Heart right ventricle (tissue), 16 donors: ENCODE data around the gene ATOH1. TPM values are rescaled to one million over a fixed set of nuclear protein-coding genes. Genes with fewer than 3 reads are reported as not detected.

ENCODE experiments used
- ATAC-seq, 8 donors: fragments of 200-7000 bp; cut with Tn5 transposase; one replicate each; pipeline ENCODE4 v1.9.1; 2020; ENCODE audit warnings: mild to moderate bottlenecking in 8 of 8, moderate library complexity in 8 of 8, moderate number of reproducible peaks in 1 of 8
- DNase-seq, 2 donors: peaks; one replicate each; pipeline ENCODE4 v3.0.0-alpha.2; 2020
- H3K27ac ChIP-seq, 10 donors: fragments of 200-600 bp; sonication (generic) in 2 of 10; one replicate each; pipeline versions ENCODE4 v1.5.0 to v1.8.0; 2020 to 2022; ENCODE audit warnings: mild to moderate bottlenecking in 3 of 10
- H3K27me3 ChIP-seq, 7 donors: fragments of 200-600 bp; one replicate each; pipeline ENCODE4 v1.8.0; 2021 to 2022; ENCODE audit warnings: mild to moderate bottlenecking in 2 of 7
- H3K36me3 ChIP-seq, 9 donors: fragments of 200-600 bp; sonication (generic) in 1 of 9; one replicate each; pipeline versions ENCODE4 v1.5.0 to v1.8.0; 2020 to 2022; ENCODE audit warnings: mild to moderate bottlenecking in 2 of 9
- H3K4me1 ChIP-seq, 9 donors: fragments of 200-600 bp; sonication (generic) in 1 of 9; one replicate each; pipeline versions ENCODE4 v1.5.0 to v1.8.0; 2020 to 2022; ENCODE audit warnings: mild to moderate bottlenecking in 4 of 9
- H3K4me3 ChIP-seq, 10 donors: fragments of 200-600 bp; sonication (generic) in 2 of 10; one replicate each; pipeline versions ENCODE4 v1.5.0 to v1.8.0; 2020 to 2022; ENCODE audit warnings: mild to moderate bottlenecking in 7 of 10, moderate library complexity in 2 of 10
- H3K9me3 ChIP-seq, 11 donors: fragments of 200-600 bp in 10 of 11; sonication (generic) in 2 of 11; one replicate each; pipeline versions ENCODE4 v1.5.0 to v1.8.0; 2013 to 2022; ENCODE audit warnings: mild to moderate bottlenecking in 2 of 11, control low read depth in 1 of 11, moderate library complexity in 1 of 11
- CTCF ChIP-seq, 9 donors: fragments of 200-600 bp; sonication (generic) in 2 of 9; IDR thresholded peaks; one replicate each; pipeline versions ENCODE4 v1.5.0 to v1.8.0; 2021 to 2022; ENCODE audit warnings: antibody characterized with exemption in 9 of 9, mild to moderate bottlenecking in 5 of 9, moderate library complexity in 1 of 9
- WGBS, 2 donors: extraction: QIAGEN DNeasy Blood & Tissue Kit; methylation state at CpG; one replicate each; pipeline ENCODE4 v1.1.7; 2013; ENCODE audit warnings: inconsistent platforms in 1 of 2; 5-methylcytosine and 5-hydroxymethylcytosine counted together
- intact Hi-C, 10 donors: fragments of 100-400 bp; cut with DNase I; formaldehyde crosslinking; loops; one replicate each; pipeline versions ENCODE4 v1.11.1 to v1.14.2; 2022
- polyA plus RNA-seq, 2 donors: library from polyadenylated mRNA; stranded (reverse); fragments of 200-250 nt; gene quantifications; one replicate each; pipeline ENCODE4 v1.2.3, GENCODE V29; 2013
- total RNA-seq, 10 donors: library from RNA; stranded (reverse); fragmentation: NEBNext Ultra II Directional in 3 of 10; extraction: Animal tissue kit (Norgen Biotek cat#: 25700) in 3 of 10; gene quantifications; one replicate each; pipeline versions ENCODE4 v1.2.1 to v1.2.4, GENCODE V29; 2021 to 2023
- donor health status: Arrhythmogenic right ventricular cardiomyopathy.
- donor health status: ischemic (EF 13 %, LVEDD 7.1; RV severe dilation, severe dysfunction).
- donor health status: healthy with polysubstance abuse.
- donor health status: DM: no; HTN: yes; CAD: no.
- donor health status: DM: no; HTN: no; CAD: no.
- donor health status: ischemic (EF 25% LVEDD 6.9; RV normal size, moderate dysfunction).
- donor health status: ischemic (EF 25% LVEDD 5.7; RV mildly dilated, moderate dysfunction).
- donor health status: healthy.
- donor health status: DM: yes; HTN: yes; CAD: no.
- donor health status: Ischemic cardiomyopathy.
- donor health status: ischemic (EF 35%, LVEDD 5.7; RV mildly dilated, moderate dysfunction).
- donor health status: nonischemic (EF 11% LVEDD 7.7; RV severe dilation, severe dysfunction).
- donor health status: DM: yes; HTN: yes; CAD: no.
- donor health status: PGD.
- donor health status: ischemic (EF 29% LVEDD 5.4; RV normal size, mild dysfunction).
- donor health status: nonischemic (EF 23%, LVEDD 6.1; RV moderate dilation, normal function).

The ATOH1 gene
- total and polyA plus RNA-seq, 12 donors = not detected

DNA sequence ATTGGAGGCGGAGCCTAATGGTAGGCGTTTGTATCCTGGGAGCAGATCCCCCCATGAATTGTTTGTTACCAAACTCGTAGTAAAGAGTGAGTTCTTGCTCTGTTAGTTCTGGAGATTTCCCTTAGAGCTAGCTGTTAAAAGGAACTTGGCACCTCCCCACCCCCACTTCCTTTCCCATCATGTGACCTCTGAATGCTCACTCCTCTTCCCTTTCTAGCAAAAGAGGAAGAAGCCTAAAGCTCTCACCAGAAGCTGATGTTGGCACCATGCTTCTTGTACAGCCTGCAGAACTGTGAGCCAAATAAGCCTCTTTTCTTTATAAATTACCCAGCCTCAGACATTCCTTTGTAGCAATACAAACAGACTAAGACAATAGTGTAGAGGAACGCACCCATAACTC, 13.8 kb upstream of the ATOH1 start:
- 30 to 54% methylated on average over 4 of the region's 4 CpGs for WGBS, 2 donors
- Histone ChIP-seq H3K27me3 (no peaks in the 10 kb centered on the region), H3K9me3 (no peaks in the 10 kb centered on the region), H3K4me1 (peaks cover 0 to 12% (median 0%) of the 10 kb centered on the region in 9 donors), H3K27ac (no peak overlapping the region), H3K4me3 (no peak overlapping the region), H3K36me3 (no peaks in the 10 kb centered on the region)
- DNase-seq (peak in 1 of 2 donors; percentile 29), ATAC-seq (peak in 2 of 8 donors; percentile 18 to 76)
- intact Hi-C loops = no loop called here
- no peak for TF ChIP-seq CTCF (IDR thresholded peaks at IDR 0.05)

DNA sequence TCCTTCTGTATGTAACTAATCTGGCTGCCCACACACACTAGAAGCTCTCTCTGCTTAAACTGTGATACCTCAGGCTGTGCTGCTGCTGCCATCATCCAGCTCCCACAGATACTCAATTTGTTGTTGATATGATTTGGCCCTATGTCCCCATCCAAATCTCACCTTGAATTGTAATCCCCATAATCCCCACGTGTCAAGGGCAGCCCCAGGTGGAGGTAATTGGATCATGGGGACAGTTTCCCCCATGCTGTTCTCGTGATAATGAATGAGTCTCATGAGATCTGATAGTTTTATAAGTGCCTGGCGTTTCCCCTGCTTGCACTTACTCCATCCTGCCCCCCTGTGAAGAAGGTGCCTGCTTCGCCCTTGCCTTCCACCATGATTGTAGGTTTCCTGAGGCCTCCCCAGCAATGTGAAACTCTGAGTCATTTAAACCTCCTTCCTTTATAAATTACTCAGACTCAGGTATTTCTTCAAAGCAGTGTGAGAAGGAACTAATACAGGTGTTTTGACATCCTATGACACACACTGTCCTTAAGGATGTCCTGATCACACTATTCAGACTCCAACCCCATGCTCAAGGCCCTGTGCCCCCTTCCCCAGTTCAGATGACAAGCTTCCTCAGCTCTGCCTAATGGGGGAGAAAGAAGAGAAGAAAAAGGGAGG, 2.9 kb upstream of the ATOH1 start:
- Histone ChIP-seq H3K27ac (no peak overlapping the region), H3K36me3 (no peaks in the 10 kb centered on the region), H3K4me3 (no peak overlapping the region), H3K4me1 (peaks cover 8 to 33% (median 22%) of the 10 kb centered on the region in 9 donors), H3K27me3 (peaks cover 19 to 63% (median 54%) of the 10 kb centered on the region in 7 donors), H3K9me3 (no peaks in the 10 kb centered on the region)
- ATAC-seq (no peak), DNase-seq (no peak)
- no peak for TF ChIP-seq CTCF (IDR thresholded peaks at IDR 0.05)
- 35 to 39% methylated on average over 4 of the region's 4 CpGs for WGBS, 2 donors
- intact Hi-C loops = no loop called here

DNA sequence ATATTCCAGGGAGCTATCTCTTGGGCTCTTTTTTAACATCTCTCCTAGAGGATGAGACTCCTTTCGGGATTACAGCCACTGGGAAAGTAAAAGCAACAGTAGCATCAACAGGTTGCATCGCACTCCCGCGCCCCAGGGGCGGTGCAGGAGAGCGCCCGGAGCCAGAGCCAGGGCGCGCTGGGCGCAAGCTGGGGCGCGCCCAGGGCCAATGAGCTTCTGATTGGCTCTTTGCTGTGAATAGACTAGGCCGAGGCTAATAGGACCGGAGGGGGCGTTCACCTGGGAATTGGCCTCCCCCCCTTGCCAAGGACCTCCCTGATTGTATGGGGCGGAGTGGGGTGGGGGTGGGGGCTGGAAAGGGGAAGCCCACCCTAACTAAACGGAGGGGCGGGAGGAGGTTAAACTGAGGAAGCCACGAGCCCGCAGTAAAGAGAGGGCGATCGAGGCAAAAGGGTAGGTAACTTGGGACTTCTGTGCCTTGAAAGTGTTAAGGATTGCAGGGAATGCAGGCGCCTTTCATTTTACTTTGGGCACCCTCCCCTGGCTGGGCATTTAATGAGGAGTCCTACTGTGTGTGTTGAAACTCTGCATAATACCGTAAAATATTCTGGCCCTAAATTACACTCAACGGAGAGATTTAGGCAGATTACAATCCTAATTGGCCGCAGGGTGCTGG, 1.1 kb upstream of the ATOH1 start:
- H3K27me3 ChIP-seq = peaks cover 19 to 80% (median 72%) of the 10 kb centered on the region in 7 donors
- peak in 3 of 8 donors; percentile 47 to 57 (median 56) for ATAC-seq
- H3K36me3 ChIP-seq = no peaks in the 10 kb centered on the region
- H3K4me1 ChIP-seq = peaks cover 8 to 38% (median 22%) of the 10 kb centered on the region in 9 donors
- no peak overlapping the region for H3K27ac ChIP-seq
- H3K9me3 ChIP-seq = no peaks in the 10 kb centered on the region
- H3K4me3 ChIP-seq = no peak overlapping the region
- no peak for TF ChIP-seq CTCF (IDR thresholded peaks at IDR 0.05)
- 2 to 6% methylated on average over 26 of the region's 26 CpGs for WGBS, 2 donors
- DNase-seq = no peak
- intact Hi-C loops = no loop called here

- Histone ChIP-seq H3K4me3 (peak overlapping the region; percentile 16 to 46 (median 32)), H3K27me3 (peaks cover 19 to 98% (median 88%) of the 10 kb centered on the region in 7 donors), H3K36me3 (no peaks in the 10 kb centered on the region), H3K27ac (no peak overlapping the region), H3K9me3 (no peaks in the 10 kb centered on the region), H3K4me1 (peaks cover 8 to 38% (median 22%) of the 10 kb centered on the region in 9 donors)
- WGBS, 2 donors = 1% methylated on average over 70 of the region's 70 CpGs
- intact Hi-C loops = no loop called here
- no peak for TF ChIP-seq CTCF (IDR thresholded peaks at IDR 0.05)
- ATAC-seq (peak in 5 of 8 donors; percentile 21 to 44 (median 27)), DNase-seq (peak in 1 of 2 donors; percentile 11)
These were observed 654 bp downstream of the ATOH1 start for GRCh38 chr4:93828995-93829819.
